SW 1271 (cell line): ENCODE data around the gene PRIM2.
"Not testable (repeated sequence)": the region's sequence is repeated elsewhere in the genome, so short reads cannot be mapped to it uniquely, and the experiment has no call there.

Experiments used
- DNase-seq, 2 experiments: peaks; one replicate each; lab custom pipeline; 2025; lab: John Stamatoyannopoulos, UW

Gene PRIM2

GRCh38 chr6:57317060-57317943 lies at the start of gene PRIM2:
PRIM2 (plus strand) TSS chr6:57317630; CDS start chr6:57318446, 816 bp downstream.
- peak; percentile 45 to 83 for DNase-seq

GRCh38 chr6:57268294-57268640 lies 49.2 kb upstream of the PRIM2 start:
- DNase-seq: no peak

GRCh38 chr6:57274113-57274824 lies 43.2 kb upstream of the PRIM2 start:
- not testable (repeated sequence) for DNase-seq

GRCh38 chr6:57275384-57275783 lies 42.0 kb upstream of the PRIM2 start:
- no peak for DNase-seq

- no peak for DNase-seq
Measured at GRCh38 chr6:57276946-57277345, 40.5 kb upstream of the PRIM2 start.

- DNase-seq: no peak
Measured at GRCh38 chr6:57278570-57278969, 38.9 kb upstream of the PRIM2 start.

GRCh38 chr6:57279013-57279412 lies 38.4 kb upstream of the PRIM2 start:
- no peak for DNase-seq

GRCh38 chr6:57283106-57283505 lies 34.3 kb upstream of the PRIM2 start:
- DNase-seq: no peak

GRCh38 chr6:57283911-57284455 lies 33.4 kb upstream of the PRIM2 start:
- DNase-seq: no peak

- not testable (repeated sequence) for DNase-seq
Measured at GRCh38 chr6:57288136-57288535, 29.3 kb upstream of the PRIM2 start.

GRCh38 chr6:57293472-57293871 lies 24.0 kb upstream of the PRIM2 start:
- DNase-seq: not testable (repeated sequence)

GRCh38 chr6:57294862-57295445 lies 22.5 kb upstream of the PRIM2 start:
- no peak for DNase-seq

- no peak for DNase-seq
Measured at GRCh38 chr6:57297505-57297904, 19.9 kb upstream of the PRIM2 start.

GRCh38 chr6:57298741-57299140 lies 18.7 kb upstream of the PRIM2 start:
- DNase-seq: no peak

- DNase-seq: no peak
Measured at GRCh38 chr6:57301757-57302156, 15.7 kb upstream of the PRIM2 start.

GRCh38 chr6:57302477-57302876 lies 15.0 kb upstream of the PRIM2 start:
- DNase-seq: no peak

- DNase-seq: no peak
Measured at GRCh38 chr6:57303931-57304681, 13.3 kb upstream of the PRIM2 start.

GRCh38 chr6:57305107-57305506 lies 12.3 kb upstream of the PRIM2 start:
- DNase-seq: no peak

- no peak for DNase-seq
Measured at GRCh38 chr6:57305761-57306160, 11.7 kb upstream of the PRIM2 start.

- DNase-seq: no peak
Measured at GRCh38 chr6:57306273-57306672, 11.2 kb upstream of the PRIM2 start.

- DNase-seq: no peak
Measured at GRCh38 chr6:57307850-57308249, 9.6 kb upstream of the PRIM2 start.

GRCh38 chr6:57308755-57309154 lies 8.7 kb upstream of the PRIM2 start:
- not testable (repeated sequence) for DNase-seq
